Measurements from ENCODE around the gene EDRF1.
"Not testable (repeated sequence)": the region's sequence is repeated elsewhere in the genome, so short reads cannot be mapped to it uniquely, and the experiment has no call there.

Gene EDRF1

GRCh38 chr10:125709553-125710474 lies 9.7 kb upstream of the EDRF1 start:
- no peak for DNase-seq

GRCh38 chr10:125711110-125711750 lies 8.3 kb upstream of the EDRF1 start:
- DNase-seq = no peak

- not testable (repeated sequence) for DNase-seq
Measured at GRCh38 chr10:125714728-125715127, 4.8 kb upstream of the EDRF1 start.

GRCh38 chr10:125720002-125720382 lies 483 bp downstream of the EDRF1 start:
- no peak for DNase-seq

GRCh38 chr10:125721035-125721434 lies 1.5 kb downstream of the EDRF1 start:
- no peak for DNase-seq

- no peak for DNase-seq
Measured at GRCh38 chr10:125722811-125723210, 3.3 kb downstream of the EDRF1 start.

- DNase-seq = no peak
Measured at GRCh38 chr10:125726914-125727313, 7.4 kb downstream of the EDRF1 start.

GRCh38 chr10:125727436-125727835 lies 7.9 kb downstream of the EDRF1 start:
- no peak for DNase-seq

GRCh38 chr10:125734148-125734547 lies 14.6 kb downstream of the EDRF1 start:
- no peak for DNase-seq

- no peak for DNase-seq
Measured at GRCh38 chr10:125734823-125735222, 15.3 kb downstream of the EDRF1 start.

GRCh38 chr10:125738206-125738605 lies 18.7 kb downstream of the EDRF1 start:
- DNase-seq = no peak

- DNase-seq = no peak
Measured at GRCh38 chr10:125739994-125740679, 20.6 kb downstream of the EDRF1 start.

GRCh38 chr10:125742465-125742864 lies 23.0 kb downstream of the EDRF1 start:
- DNase-seq = no peak

GRCh38 chr10:125744909-125745308 lies 25.4 kb downstream of the EDRF1 start:
- no peak for DNase-seq

- no peak for DNase-seq
Measured at GRCh38 chr10:125747417-125747816, 27.9 kb downstream of the EDRF1 start.

GRCh38 chr10:125756196-125756595 lies 36.7 kb downstream of the EDRF1 start:
- DNase-seq = no peak

GRCh38 chr10:125756853-125757487 lies 37.5 kb downstream of the EDRF1 start:
- no peak for DNase-seq

- no peak for DNase-seq
Measured at GRCh38 chr10:125757742-125758141, 38.2 kb downstream of the EDRF1 start.

GRCh38 chr10:125761961-125762360 lies 42.5 kb downstream of the EDRF1 start:
- no peak for DNase-seq

GRCh38 chr10:125762692-125763648 lies 43.5 kb downstream of the EDRF1 start:
- peak; percentile 43 for DNase-seq

GRCh38 chr10:125765835-125766234 lies 46.3 kb downstream of the EDRF1 start:
- no peak for DNase-seq

- no peak for DNase-seq
Measured at GRCh38 chr10:125766511-125766910, 47.0 kb downstream of the EDRF1 start.

Measured in NCI-H526 treated with DMSO at 0.1 percent for 48 hours (cell line).